T-cell (primary cell): ENCODE results near the gene ARHGEF11. TPM values are rescaled to one million over a fixed set of nuclear protein-coding genes. Genes with fewer than 3 reads are reported as not detected.

Experiments
- ATAC-seq, 4 experiments: fragments of 200-7000 bp in 3 of 4; fragments of 150-1000 bp in 1 of 4; cut with Tn5 transposase; replicated peaks in 1 of 4; 1 replicate in 3 of 4; 2 replicates in 1 of 4; pipeline ENCODE4 v1.10.0; 2021; ENCODE audit warnings: moderate library complexity in 3 of 4, mild to moderate bottlenecking in 2 of 4, moderate number of reproducible peaks in 1 of 4
- CTCF ChIA-PET, 2 donors: fragments of 300-600 bp; sonication (Branson Sonifier 250); formaldehyde crosslinking; loops; one replicate each; lab custom pipeline; 2022; ENCODE audit warnings: antibody characterized with exemption in 2 of 2; lab: Charles Lee
- POLR2A ChIA-PET, 2 donors: fragments of 300-600 bp; sonication (Branson Sonifier 250); formaldehyde crosslinking; loops; one replicate each; lab custom pipeline; 2022; ENCODE audit warnings: antibody characterized with exemption in 2 of 2; lab: Charles Lee
- DNase-seq, 35 experiments: peaks; one replicate each; pipeline versions ENCODE4 v3.0.0 to v3.0.0-alpha.2; 2013 to 2023
- H3K27ac ChIP-seq: one replicate; pipeline ENCODE4 v1.5.1; 2013; ENCODE audit warnings: low read length
- H3K27me3 ChIP-seq, 2 experiments: replicated peaks in 1 of 2; 1 replicate in 1 of 2; 2 replicates in 1 of 2; pipeline versions ENCODE4 v1.6.1 to v1.7.0; 2013; ENCODE audit warnings: low read length in 1 of 2, mixed read lengths in 1 of 2; ENCODE audit not compliant: control insufficient read depth in 2 of 2, insufficient read depth in 2 of 2; ENCODE audit errors: extremely low read depth in 1 of 2
- H3K36me3 ChIP-seq, 2 donors: 1 replicate in 1 of 2; 2 replicates in 1 of 2; pipeline versions ENCODE4 v1.6.1 to v1.7.0; 2013; ENCODE audit warnings: low read length in 1 of 2; ENCODE audit not compliant: control insufficient read depth in 2 of 2, insufficient read depth in 1 of 2; ENCODE audit errors: extremely low read depth in 1 of 2
- H3K4me1 ChIP-seq, 2 experiments: 1 replicate in 1 of 2; 2 replicates in 1 of 2; pipeline versions ENCODE4 v1.6.1 to v1.7.0; 2013; ENCODE audit warnings: low read length in 2 of 2, mixed read lengths in 1 of 2; ENCODE audit not compliant: insufficient read depth in 2 of 2, control insufficient read depth in 1 of 2; ENCODE audit errors: extremely low read depth in 1 of 2
- H3K4me3 ChIP-seq, 2 donors: 1 replicate in 1 of 2; 2 replicates in 1 of 2; pipeline versions ENCODE4 v1.5.1 to v1.7.0; 2013; ENCODE audit warnings: mild to moderate bottlenecking in 2 of 2, low read length in 1 of 2, moderate library complexity in 1 of 2; ENCODE audit not compliant: control insufficient read depth in 1 of 2; ENCODE audit errors: extremely low read depth in 1 of 2
- H3K9me3 ChIP-seq: 2 replicates; pipeline ENCODE4 v1.7.0; 2013
- H3K27ac Mint-ChIP-seq, 2 donors: one replicate each; pipeline ENCODE4 v1.8.0; 2020 to 2021; ENCODE audit warnings: mild to moderate bottlenecking in 2 of 2, mixed read lengths in 2 of 2
- H3K27me3 Mint-ChIP-seq, 2 donors: one replicate each; pipeline ENCODE4 v1.8.0; 2021 to 2022; ENCODE audit warnings: mixed read lengths in 2 of 2
- H3K36me3 Mint-ChIP-seq: one replicate; pipeline ENCODE4 v1.8.0; 2021; ENCODE audit warnings: mixed read lengths
- H3K4me1 Mint-ChIP-seq, 3 donors: one replicate each; pipeline ENCODE4 v1.8.0; 2020 to 2022; ENCODE audit warnings: mixed read lengths in 3 of 3, mild to moderate bottlenecking in 1 of 3
- H3K4me3 Mint-ChIP-seq, 3 donors: one replicate each; pipeline ENCODE4 v1.8.0; 2020 to 2022; ENCODE audit warnings: mild to moderate bottlenecking in 3 of 3, mixed read lengths in 3 of 3, moderate library complexity in 3 of 3
- H3K9me3 Mint-ChIP-seq, 3 donors: one replicate each; pipeline ENCODE4 v1.8.0; 2020 to 2022; ENCODE audit warnings: mixed read lengths in 3 of 3
- WGBS: methylation state at CpG from one replicate; pipeline ENCODE4 v1.1.5; 2013; ENCODE audit warnings: missing lambda C conversion rate; ENCODE audit not compliant: insufficient coverage; 5-methylcytosine and 5-hydroxymethylcytosine counted together
- total RNA-seq, 35 experiments: library from RNA in 6 of 35; stranded (reverse) in 6 of 35; fragments of 120-200 nt in 1 of 35; gene quantifications; one replicate each; pipeline versions ENCODE4 v1.2.1 to v1.2.4 and lab custom pipeline; 2013 to 2026

The ARHGEF11 gene
- total RNA-seq, 5 donors from 2014 or later (not counting 1 experiment from before 2014, with no cell fraction given): 20.7 to 34.6 (median 34.1) TPM

- DNase-seq: no peak
- peaks cover 0 to 5% of the 10 kb centered on the region in 2 donors for H3K36me3 ChIP-seq
- no peaks in the 10 kb centered on the region for H3K9me3 Mint-ChIP-seq
- no peak overlapping the region for H3K4me3 ChIP-seq
- H3K4me1 Mint-ChIP-seq: peaks cover 2 to 16% (median 7%) of the 10 kb centered on the region in 3 donors
- H3K27ac ChIP-seq: no peak overlapping the region
- peaks cover 30 to 46% of the 10 kb centered on the region in 2 donors for H3K27me3 Mint-ChIP-seq
- POLR2A ChIA-PET: no interaction called here
- WGBS: 85% methylated on average over 3 of the region's 6 CpGs
- H3K4me1 ChIP-seq: no peaks in the 10 kb centered on the region
- ATAC-seq: no peak
- H3K4me3 Mint-ChIP-seq: no peak overlapping the region
- CTCF ChIA-PET: no interaction called here
- peaks cover 5% of the 10 kb centered on the region for H3K36me3 Mint-ChIP-seq
- H3K27me3 ChIP-seq: peaks cover 0 to 42% of the 10 kb centered on the region in 2 experiments
- no peaks in the 10 kb centered on the region for H3K9me3 ChIP-seq
- H3K27ac Mint-ChIP-seq: no peak overlapping the region
Observed at GRCh38 chr1:156933136-156933535, 112.4 kb downstream of the ARHGEF11 start.

- peaks cover 0 to 10% of the 10 kb centered on the region in 2 experiments for H3K4me1 ChIP-seq
- H3K36me3 ChIP-seq: no peaks in the 10 kb centered on the region
- Mint-ChIP-seq H3K27me3 (peaks cover 37 to 54% of the 10 kb centered on the region in 2 donors), H3K4me3 (no peak overlapping the region), H3K27ac (no peak overlapping the region), H3K36me3 (peaks cover 3% of the 10 kb centered on the region), H3K9me3 (no peaks in the 10 kb centered on the region), H3K4me1 (peaks cover 9 to 23% (median 15%) of the 10 kb centered on the region in 3 donors)
- ChIA-PET POLR2A (no interaction called here), CTCF (no interaction called here)
- no peak overlapping the region for H3K4me3 ChIP-seq
- DNase-seq (no peak), ATAC-seq (no peak)
- no peaks in the 10 kb centered on the region for H3K9me3 ChIP-seq
- H3K27ac ChIP-seq: no peak overlapping the region
- WGBS: 60% methylated on average over 7 of the region's 8 CpGs
- peaks cover 0 to 52% of the 10 kb centered on the region in 2 experiments for H3K27me3 ChIP-seq
Observed at GRCh38 chr1:156931974-156932710, 113.4 kb downstream of the ARHGEF11 start.

DNA sequence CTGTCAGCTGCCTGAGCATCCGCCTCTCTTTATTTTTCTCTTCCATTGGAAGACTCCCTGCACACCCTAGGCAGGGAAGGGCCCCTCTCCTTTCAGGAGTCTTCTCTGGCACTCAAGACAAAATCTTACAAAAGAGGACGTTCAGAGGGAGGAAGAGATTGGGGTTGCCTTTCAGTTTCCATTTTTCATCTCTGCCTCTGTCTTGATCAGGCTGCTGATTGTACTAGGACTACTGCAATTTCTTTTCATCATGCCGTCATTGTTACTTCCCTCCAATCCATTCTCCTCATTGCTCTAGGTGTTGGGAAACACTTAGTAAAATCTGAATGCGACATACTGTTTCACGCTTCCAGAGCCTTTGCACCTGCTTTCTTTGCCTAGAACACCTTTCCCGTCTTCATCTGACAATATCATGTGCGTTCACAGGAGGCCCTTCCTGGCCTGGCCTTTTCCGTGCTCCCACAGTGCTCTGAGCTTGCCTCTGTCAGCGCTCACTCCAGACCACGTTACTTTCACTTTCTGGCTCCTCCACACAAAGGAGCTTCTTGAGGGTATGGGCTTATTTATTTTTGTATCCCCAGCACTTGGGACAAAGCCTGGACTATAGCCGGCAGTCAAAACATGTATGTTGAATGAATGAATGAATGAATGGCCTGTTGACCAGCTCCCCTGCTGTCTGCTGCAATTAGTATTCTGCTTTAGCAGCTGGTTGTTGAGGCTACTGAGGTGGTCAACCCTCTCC, 114.2 kb downstream of the ARHGEF11 start:
- WGBS: 64% methylated on average over 5 of the region's 11 CpGs
- no peak overlapping the region for H3K4me3 ChIP-seq
- Mint-ChIP-seq H3K27ac (no peak overlapping the region), H3K9me3 (no peaks in the 10 kb centered on the region), H3K4me3 (no peak overlapping the region), H3K4me1 (peaks cover 11 to 23% (median 17%) of the 10 kb centered on the region in 3 donors), H3K36me3 (no peaks in the 10 kb centered on the region), H3K27me3 (peaks cover 39 to 60% of the 10 kb centered on the region in 2 donors)
- H3K4me1 ChIP-seq: peaks cover 0 to 12% of the 10 kb centered on the region in 2 experiments
- ChIA-PET CTCF (no interaction called here), POLR2A (no interaction called here)
- no peaks in the 10 kb centered on the region for H3K36me3 ChIP-seq
- H3K27me3 ChIP-seq: peaks cover 4 to 59% of the 10 kb centered on the region in 2 experiments
- no peak for DNase-seq
- ATAC-seq: no peak
- no peaks in the 10 kb centered on the region for H3K9me3 ChIP-seq
- no peak overlapping the region for H3K27ac ChIP-seq

DNA sequence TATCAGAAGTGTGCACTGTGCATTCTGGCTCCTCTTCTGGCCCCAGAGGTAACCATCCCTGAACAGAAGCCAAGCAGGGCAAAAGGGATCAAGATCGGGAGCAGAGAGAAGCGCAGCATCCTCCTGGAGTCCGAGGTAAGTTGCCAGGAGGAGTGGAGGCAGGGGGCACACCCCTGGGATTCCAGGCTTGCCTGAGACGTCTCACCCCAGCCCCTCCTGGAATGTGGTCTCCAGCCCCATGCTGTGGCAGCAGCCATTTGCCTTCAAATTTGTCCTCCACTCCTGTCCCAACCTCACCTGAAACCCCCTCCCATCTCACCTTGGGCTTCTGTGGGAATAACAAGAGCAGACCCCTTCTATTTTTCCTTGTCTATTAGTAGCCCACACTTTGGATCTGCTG, 115.1 kb downstream of the ARHGEF11 start:
- peaks cover 5 to 66% of the 10 kb centered on the region in 2 experiments for H3K27me3 ChIP-seq
- ATAC-seq: no peak
- ChIA-PET POLR2A (no interaction called here), CTCF (no interaction called here)
- WGBS: 67% methylated on average over 1 of the region's 4 CpGs
- peaks cover 47 to 69% of the 10 kb centered on the region in 2 donors for H3K27me3 Mint-ChIP-seq
- no peaks in the 10 kb centered on the region for H3K9me3 Mint-ChIP-seq
- H3K4me3 Mint-ChIP-seq: no peak overlapping the region
- H3K27ac Mint-ChIP-seq: no peak overlapping the region
- no peaks in the 10 kb centered on the region for H3K36me3 ChIP-seq
- no peak overlapping the region for H3K27ac ChIP-seq
- no peaks in the 10 kb centered on the region for H3K36me3 Mint-ChIP-seq
- H3K4me1 Mint-ChIP-seq: peaks cover 11 to 29% (median 20%) of the 10 kb centered on the region in 3 donors
- H3K9me3 ChIP-seq: no peaks in the 10 kb centered on the region
- no peak for DNase-seq
- H3K4me3 ChIP-seq: no peak overlapping the region
- peaks cover 0 to 12% of the 10 kb centered on the region in 2 experiments for H3K4me1 ChIP-seq

DNA sequence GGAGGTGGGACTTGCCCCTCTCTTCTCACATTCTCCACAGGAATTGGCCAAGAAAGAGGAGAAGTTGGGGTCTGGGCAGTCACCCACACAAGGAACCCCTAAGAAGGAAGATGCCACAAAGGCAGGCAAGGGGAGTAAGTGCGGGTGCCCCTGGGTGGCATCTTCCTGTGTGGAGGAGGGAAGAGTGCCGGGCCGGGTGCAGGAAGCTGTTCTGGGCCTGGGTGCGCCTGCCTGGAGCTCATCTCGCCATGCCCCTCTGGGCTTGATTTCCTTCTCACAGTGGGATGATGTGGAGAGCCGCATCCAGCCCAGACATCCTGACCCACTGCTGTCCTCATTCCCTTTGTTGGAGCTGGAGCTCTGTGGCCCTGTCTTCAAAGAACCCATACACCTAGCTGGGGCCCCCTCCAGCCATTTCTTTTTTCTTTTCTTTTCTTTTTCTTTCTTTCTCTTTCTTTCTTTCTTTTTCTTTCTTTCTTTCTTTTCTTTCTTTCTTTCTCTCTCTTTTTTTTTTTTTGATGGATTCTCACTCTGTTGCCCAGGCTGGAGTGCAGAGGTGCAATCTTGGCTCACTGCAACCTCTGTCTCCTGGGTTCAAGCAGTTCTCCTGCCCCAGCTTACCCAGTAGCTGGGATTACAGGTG, 115.8 kb downstream of the ARHGEF11 start:
- POLR2A ChIA-PET: no interaction called here

DNA sequence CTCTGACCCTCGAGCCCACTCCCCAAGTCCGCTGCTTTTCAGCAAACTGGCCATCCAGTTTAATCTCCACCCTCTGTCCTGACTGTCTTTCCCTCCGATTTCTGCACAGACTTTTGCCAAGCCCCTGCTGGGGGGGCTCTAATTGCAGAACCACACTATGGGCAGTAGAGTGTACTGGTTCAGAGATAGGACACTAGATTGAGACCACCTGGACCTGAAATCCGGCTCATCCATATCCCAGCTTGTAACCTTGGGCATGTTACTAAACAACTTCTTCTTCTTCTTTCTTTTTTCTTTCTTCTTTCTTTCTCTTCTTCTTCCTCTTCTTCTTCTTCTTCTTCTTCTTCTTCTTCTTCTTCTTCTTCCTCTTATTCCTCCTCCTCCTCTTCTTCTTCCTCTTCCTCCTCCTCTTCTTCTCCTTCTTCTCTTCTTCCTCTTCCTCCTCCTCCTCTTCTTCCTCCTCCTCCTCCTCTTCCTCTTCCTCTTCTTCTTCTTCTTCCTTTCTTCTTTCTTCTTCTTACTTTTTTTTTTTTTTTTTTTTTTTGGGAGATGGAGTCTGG, 117.4 kb downstream of the ARHGEF11 start:
- H3K4me3 ChIP-seq: no peak overlapping the region
- H3K27me3 ChIP-seq: peaks cover 7 to 87% of the 10 kb centered on the region in 2 experiments
- Mint-ChIP-seq H3K27me3 (peaks cover 57 to 87% of the 10 kb centered on the region in 2 donors), H3K9me3 (no peaks in the 10 kb centered on the region), H3K4me1 (peaks cover 16 to 39% (median 26%) of the 10 kb centered on the region in 3 donors), H3K36me3 (no peaks in the 10 kb centered on the region), H3K4me3 (peak overlapping the region; percentile 24 to 67 (median 36)), H3K27ac (peak overlapping the region in 1 of 2 donors; percentile 39)
- ChIA-PET POLR2A (no interaction called here), CTCF (interaction anchor here (0.6 to 1.3 kb wide), 6 partner anchors 10 to 243 kb away, joined by 3 to 6 read pairs (median 3); partner anchors contain the start of gene PEAR1 (in 1 of the 2))
- H3K36me3 ChIP-seq: no peaks in the 10 kb centered on the region
- no CpG with 5 or more reads among the region's 4 CpGs for WGBS
- peak in 1 of 4 experiments; percentile 30 for ATAC-seq
- H3K4me1 ChIP-seq: peaks cover 0 to 24% of the 10 kb centered on the region in 2 experiments
- no peak overlapping the region for H3K27ac ChIP-seq
- H3K9me3 ChIP-seq: no peaks in the 10 kb centered on the region
- no peak for DNase-seq

More for the DNA sequence above, 115.8 kb downstream of the ARHGEF11 start:
- Mint-ChIP-seq H3K27me3 (peaks cover 52 to 77% of the 10 kb centered on the region in 2 donors), H3K4me1 (peaks cover 11 to 33% (median 20%) of the 10 kb centered on the region in 3 donors), H3K36me3 (no peaks in the 10 kb centered on the region), H3K4me3 (no peak overlapping the region), H3K9me3 (no peaks in the 10 kb centered on the region), H3K27ac (no peak overlapping the region)
- no peaks in the 10 kb centered on the region for H3K9me3 ChIP-seq
- H3K4me1 ChIP-seq: peaks cover 0 to 12% of the 10 kb centered on the region in 2 experiments
- 47% methylated on average over 3 of the region's 6 CpGs for WGBS
- ATAC-seq (no peak), DNase-seq (no peak)
- no peaks in the 10 kb centered on the region for H3K36me3 ChIP-seq
- H3K27me3 ChIP-seq: peaks cover 7 to 73% of the 10 kb centered on the region in 2 experiments
- H3K27ac ChIP-seq: no peak overlapping the region
- H3K4me3 ChIP-seq: no peak overlapping the region
- CTCF ChIA-PET: interaction anchor here in 1 of 2 donors (0.6 kb wide), 1 partner anchor 213 kb away, joined by 6 read pairs; no protein-coding TSS in a partner anchor
